Activated CD4-positive, alpha-beta T cell treated with anti-CD3 and anti-CD28 coated beads, Interleukin-2, amount 50 U/mL, for 16 hours (primary cell): Measurements from ENCODE around the gene LRRC70.
"Not testable (repeated sequence)": the region's sequence is repeated elsewhere in the genome, so short reads cannot be mapped to it uniquely, and the experiment has no call there.

ENCODE experiments used
- DNase-seq: peaks from one replicate; pipeline ENCODE4 v3.0.0-alpha.2; 2020

Gene LRRC70

DNA sequence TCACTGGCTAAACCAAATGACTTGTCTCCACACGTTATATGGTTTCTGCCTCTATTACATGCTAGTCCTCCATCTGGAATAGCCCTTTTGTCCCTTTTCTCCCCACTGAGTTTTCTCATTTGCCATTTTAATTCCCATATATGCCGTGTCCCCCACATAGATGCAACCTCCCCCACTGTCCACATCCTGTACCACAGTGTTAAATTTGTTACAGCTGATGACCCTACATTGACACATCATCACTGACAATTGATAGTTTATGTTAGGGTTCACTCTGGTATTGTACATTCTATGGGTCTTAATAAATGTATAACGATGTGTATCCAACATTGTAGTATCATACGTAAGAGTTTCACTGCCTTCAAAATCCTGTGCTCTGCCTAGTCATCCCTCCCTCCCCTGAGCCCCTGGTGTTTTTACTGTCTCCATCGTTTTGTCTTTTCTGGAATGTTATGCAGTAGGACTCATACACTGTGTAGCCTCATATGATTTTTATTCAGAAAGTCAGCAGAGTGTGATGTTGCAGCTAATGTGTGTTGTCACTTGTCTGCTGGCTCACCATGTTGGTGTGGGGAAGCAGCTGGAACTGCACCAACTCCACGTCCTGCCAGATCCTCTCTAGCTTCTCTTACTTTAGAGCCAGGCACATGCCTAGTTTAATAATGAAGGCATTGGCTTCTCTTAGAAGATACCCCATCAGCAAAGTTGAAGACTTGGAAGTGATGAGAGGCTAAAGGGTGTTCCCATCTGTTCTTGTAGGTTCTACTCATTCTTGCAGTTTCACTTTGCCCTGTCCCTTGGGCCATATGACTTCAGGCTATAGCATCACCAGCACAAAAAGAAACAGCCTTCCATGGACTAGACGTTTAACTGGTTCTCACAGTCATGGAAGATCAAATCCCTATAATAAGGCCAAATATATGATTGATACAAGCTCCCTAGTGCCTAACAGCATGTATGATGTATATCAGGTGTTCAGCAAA lies 30.2 kb downstream of the LRRC70 start:
- no peak for DNase-seq

DNA sequence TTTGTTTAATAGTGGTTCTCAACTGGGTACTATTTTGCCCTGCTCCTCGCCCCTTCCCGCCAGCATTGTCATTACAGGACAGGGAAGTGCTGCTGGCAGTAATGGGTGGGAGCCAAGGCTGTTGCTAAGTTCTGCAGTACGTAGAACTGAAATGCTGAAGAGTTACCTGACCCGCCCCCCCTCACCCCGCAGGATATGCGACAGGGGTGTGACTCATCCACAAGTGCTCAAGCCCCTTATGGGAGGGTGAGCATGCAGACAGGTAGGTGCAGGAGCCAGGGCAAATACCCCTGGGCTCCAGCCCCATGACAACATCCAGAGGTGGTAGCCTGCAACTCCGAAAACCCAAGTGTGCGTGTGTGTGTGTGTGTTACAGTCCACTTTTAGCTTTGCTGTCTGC lies 35.7 kb downstream of the LRRC70 start:
- no peak for DNase-seq

- no peak for DNase-seq
Observed at GRCh38 chr5:62616615-62617277, 38.1 kb downstream of the LRRC70 start.

DNA sequence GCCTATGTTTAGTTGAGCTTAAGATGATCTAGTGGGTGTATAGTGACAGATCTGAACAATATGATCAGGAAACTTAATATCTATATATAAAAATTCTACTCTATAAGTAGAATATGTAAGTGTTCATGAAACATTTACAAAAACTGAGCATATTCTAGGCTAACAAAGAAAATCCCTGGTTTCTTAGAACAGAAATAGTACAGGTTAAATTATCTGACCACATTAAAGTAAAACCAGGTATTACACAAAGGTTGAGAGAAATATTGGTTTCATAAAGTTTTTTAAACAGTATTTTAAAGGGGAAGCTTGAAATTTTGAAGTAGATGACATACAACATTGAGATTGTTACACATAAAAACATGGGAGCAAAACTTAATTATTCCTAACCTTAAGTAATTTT lies 39.3 kb downstream of the LRRC70 start:
- DNase-seq = no peak

DNA sequence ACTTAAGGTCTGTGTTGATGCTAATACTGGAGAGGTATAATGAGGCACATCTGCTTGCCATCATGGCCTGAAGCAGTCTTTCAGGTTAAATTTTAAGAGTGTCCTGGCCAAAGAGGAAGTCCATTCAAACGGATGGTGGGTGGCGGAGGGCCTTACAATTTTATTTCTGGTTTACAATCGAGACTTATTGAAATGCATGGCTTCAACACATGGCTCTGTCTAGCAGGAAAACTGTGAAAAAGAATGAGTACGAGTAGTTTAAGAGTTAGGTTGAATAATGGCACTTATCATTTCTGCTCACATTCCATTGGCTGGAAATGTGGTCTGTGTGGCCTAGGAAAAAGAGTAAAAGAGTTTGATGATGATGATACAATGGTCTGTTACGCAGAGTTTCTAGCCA lies 42.1 kb downstream of the LRRC70 start:
- no peak for DNase-seq

- DNase-seq = no peak
Observed at GRCh38 chr5:62621280-62621679, 42.7 kb downstream of the LRRC70 start.

DNA sequence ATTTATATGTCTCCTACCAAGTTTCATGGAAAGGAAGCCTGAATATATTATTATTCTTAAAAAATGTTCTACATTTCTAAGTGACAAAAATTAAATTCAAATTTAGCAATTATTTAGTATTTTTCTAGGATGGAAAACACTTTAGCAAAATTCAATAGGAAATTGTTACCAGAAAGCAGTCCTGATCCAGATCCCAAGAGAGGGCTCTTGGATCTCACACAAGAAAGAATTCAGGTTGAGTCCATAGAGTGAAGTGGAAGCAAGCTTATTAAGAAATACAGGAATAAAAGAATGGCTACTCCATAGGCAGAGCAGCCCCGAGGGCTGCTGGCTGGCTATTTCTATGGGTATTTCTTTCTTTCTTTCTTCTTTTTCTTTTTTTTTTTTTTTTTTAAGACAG lies 44.7 kb downstream of the LRRC70 start:
- no peak for DNase-seq

DNA sequence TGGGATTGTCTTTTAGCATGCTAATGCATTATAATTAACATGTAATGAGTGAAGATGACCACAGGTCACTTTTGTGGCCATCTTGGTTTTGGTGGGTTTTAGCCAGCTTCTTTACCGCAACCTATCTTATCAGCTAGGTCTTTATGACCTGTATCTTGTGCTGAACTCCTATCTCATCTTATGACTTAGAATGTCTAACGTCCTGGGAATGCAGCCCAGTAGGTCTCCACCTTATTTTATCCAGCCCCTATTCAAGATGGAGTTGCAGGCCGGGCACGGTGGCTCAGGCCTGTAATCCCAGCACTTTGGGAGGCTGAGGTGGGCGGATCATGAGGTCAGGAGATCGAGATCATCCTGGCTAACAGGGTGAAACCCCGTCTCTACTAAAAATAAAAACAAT lies 45.8 kb downstream of the LRRC70 start:
- not testable (repeated sequence) for DNase-seq

DNA sequence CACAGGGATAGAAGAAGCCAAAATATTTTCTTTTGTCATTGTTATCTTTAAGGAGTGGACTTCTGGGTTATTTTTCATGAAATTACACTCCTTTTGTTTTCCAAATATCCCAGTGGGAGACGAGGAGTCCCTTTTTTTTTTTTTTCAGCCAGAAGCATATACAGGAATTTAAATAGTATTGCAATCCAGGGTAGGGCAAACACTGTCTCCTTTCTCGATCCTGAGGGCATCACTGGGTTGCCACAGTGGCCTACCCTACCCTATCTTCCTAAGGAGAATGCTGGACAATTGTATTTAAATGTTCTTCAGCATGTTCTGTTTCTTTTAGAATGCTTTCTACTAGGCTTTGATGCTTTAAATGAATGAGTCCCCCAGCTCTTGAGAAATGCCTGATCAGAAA lies 47.9 kb downstream of the LRRC70 start:
- DNase-seq = no peak

GRCh38 chr5:62627121-62627520 lies 48.5 kb downstream of the LRRC70 start:
- no peak for DNase-seq

DNA sequence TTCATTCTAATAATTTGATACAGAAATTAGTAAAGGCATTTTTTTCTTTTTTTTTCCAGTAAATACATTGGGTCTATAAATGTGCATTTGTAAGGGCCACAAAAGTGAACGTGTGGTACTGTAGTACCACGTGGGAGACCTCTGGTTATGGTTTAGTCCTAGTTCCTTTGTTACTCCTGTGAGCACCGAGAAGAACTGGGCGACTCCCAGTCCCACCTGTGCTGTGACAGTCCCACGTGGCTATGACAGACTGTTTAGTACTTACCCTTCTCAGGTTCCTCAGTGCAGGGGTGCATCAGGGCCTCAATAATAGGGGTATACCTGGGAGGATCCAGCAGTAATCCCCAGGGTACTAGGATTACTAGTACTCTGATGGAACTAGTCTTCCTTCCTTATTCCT lies 49.3 kb downstream of the LRRC70 start:
- DNase-seq = no peak
